Trophoblast cell (in vitro differentiated cells and primary cell): ENCODE measurements around the gene KLHDC10.
"Not testable (repeated sequence)": the region's sequence is repeated elsewhere in the genome, so short reads cannot be mapped to it uniquely, and the experiment has no call there.

Experiments
- DNase-seq, 2 donors: peaks; one replicate each; pipeline ENCODE4 v3.0.0-alpha.2; 2016
- H2AFZ ChIP-seq: 2 replicates; pipeline ENCODE4 v1.6.1; 2013; ENCODE audit warnings: low read length, moderate library complexity, mild to moderate bottlenecking; ENCODE audit not compliant: insufficient read depth, poor library complexity
- H2AK5ac ChIP-seq: 2 replicates; pipeline ENCODE4 v1.6.1; 2013; ENCODE audit warnings: mild to moderate bottlenecking, low read length
- H2BK120ac ChIP-seq: 2 replicates; pipeline ENCODE4 v1.6.1; 2013; ENCODE audit warnings: low read length, mild to moderate bottlenecking, moderate library complexity; ENCODE audit not compliant: insufficient read depth, poor library complexity
- H2BK12ac ChIP-seq: 2 replicates; pipeline ENCODE4 v1.6.1; 2013; ENCODE audit warnings: mild to moderate bottlenecking, low read length, moderate library complexity
- H2BK5ac ChIP-seq: 2 replicates; pipeline ENCODE4 v1.6.1; 2013; ENCODE audit warnings: low read length, low read depth, moderate library complexity, mild to moderate bottlenecking; ENCODE audit not compliant: poor library complexity
- H3K14ac ChIP-seq: 2 replicates; pipeline ENCODE4 v1.6.1; 2013; ENCODE audit warnings: mild to moderate bottlenecking, low read length
- H3K18ac ChIP-seq: 2 replicates; pipeline ENCODE4 v1.6.1; 2013; ENCODE audit warnings: mild to moderate bottlenecking, low read length
- H3K23ac ChIP-seq: 2 replicates; pipeline ENCODE4 v1.6.1; 2013; ENCODE audit warnings: low read length
- H3K27ac ChIP-seq: 2 replicates; pipeline ENCODE4 v1.5.1; 2013; ENCODE audit warnings: low read depth, mild to moderate bottlenecking, inconsistent platforms, low read length, moderate library complexity
- H3K27me3 ChIP-seq: 2 replicates; pipeline ENCODE4 v1.6.1; 2013; ENCODE audit warnings: inconsistent platforms, mild to moderate bottlenecking, low read length, moderate library complexity; ENCODE audit not compliant: insufficient read depth
- H3K36me3 ChIP-seq, 2 experiments: 1 replicate in 1 of 2; 2 replicates in 1 of 2; pipeline ENCODE4 v1.6.1; 2013; ENCODE audit warnings: low read length in 2 of 2, mild to moderate bottlenecking in 2 of 2, moderate library complexity in 1 of 2; ENCODE audit not compliant: insufficient read depth in 2 of 2, control insufficient read depth in 1 of 2
- H3K4ac ChIP-seq: 2 replicates; pipeline ENCODE4 v1.6.1; 2013; ENCODE audit warnings: low read depth, mild to moderate bottlenecking, low read length, moderate library complexity
- H3K4me1 ChIP-seq, 2 experiments: 1 replicate in 1 of 2; 2 replicates in 1 of 2; pipeline ENCODE4 v1.6.1; 2013; ENCODE audit warnings: low read length in 2 of 2, mild to moderate bottlenecking in 2 of 2, moderate library complexity in 1 of 2; ENCODE audit not compliant: insufficient read depth in 2 of 2, control insufficient read depth in 1 of 2
- H3K4me2 ChIP-seq: 2 replicates; pipeline ENCODE4 v1.6.1; 2013; ENCODE audit warnings: inconsistent platforms, mild to moderate bottlenecking, low read length, moderate library complexity
- H3K4me3 ChIP-seq: 2 replicates; pipeline ENCODE4 v1.5.1; 2013; ENCODE audit warnings: mild to moderate bottlenecking, low read depth, low read length, inconsistent platforms
- H3K79me1 ChIP-seq: one replicate; pipeline ENCODE4 v1.6.1; 2013; ENCODE audit warnings: low read length
- H3K79me2 ChIP-seq: 2 replicates; pipeline ENCODE4 v1.6.1; 2013; ENCODE audit warnings: low read length, mild to moderate bottlenecking; ENCODE audit not compliant: control insufficient read depth, insufficient read depth, poor library complexity
- H3K9ac ChIP-seq: 2 replicates; pipeline ENCODE4 v1.6.1; 2013; ENCODE audit warnings: mild to moderate bottlenecking, low read length
- H3K9me3 ChIP-seq: 2 replicates; pipeline ENCODE4 v1.6.1; 2013; ENCODE audit warnings: low read depth, mild to moderate bottlenecking, control low read depth, inconsistent platforms, low read length; ENCODE audit not compliant: insufficient read depth
- H4K12ac ChIP-seq: 2 replicates; pipeline ENCODE4 v1.6.1; 2013; ENCODE audit warnings: low read depth, mild to moderate bottlenecking, low read length, moderate library complexity
- H4K8ac ChIP-seq: 2 replicates; pipeline ENCODE4 v1.6.1; 2013; ENCODE audit warnings: low read depth, mild to moderate bottlenecking, low read length, moderate library complexity
- H4K91ac ChIP-seq: one replicate; pipeline ENCODE4 v1.6.1; 2013; ENCODE audit warnings: low read depth, mild to moderate bottlenecking, low read length, moderate library complexity
- WGBS: extraction: QIAGEN DNeasy Blood & Tissue Kit; methylation state at CpG from one replicate; pipeline ENCODE4 v1.1.7; 2013; ENCODE audit warnings: missing lambda C conversion rate; ENCODE audit not compliant: insufficient read length, insufficient coverage; ENCODE audit errors: extremely low coverage; 5-methylcytosine and 5-hydroxymethylcytosine counted together

KLHDC10 gene

DNA sequence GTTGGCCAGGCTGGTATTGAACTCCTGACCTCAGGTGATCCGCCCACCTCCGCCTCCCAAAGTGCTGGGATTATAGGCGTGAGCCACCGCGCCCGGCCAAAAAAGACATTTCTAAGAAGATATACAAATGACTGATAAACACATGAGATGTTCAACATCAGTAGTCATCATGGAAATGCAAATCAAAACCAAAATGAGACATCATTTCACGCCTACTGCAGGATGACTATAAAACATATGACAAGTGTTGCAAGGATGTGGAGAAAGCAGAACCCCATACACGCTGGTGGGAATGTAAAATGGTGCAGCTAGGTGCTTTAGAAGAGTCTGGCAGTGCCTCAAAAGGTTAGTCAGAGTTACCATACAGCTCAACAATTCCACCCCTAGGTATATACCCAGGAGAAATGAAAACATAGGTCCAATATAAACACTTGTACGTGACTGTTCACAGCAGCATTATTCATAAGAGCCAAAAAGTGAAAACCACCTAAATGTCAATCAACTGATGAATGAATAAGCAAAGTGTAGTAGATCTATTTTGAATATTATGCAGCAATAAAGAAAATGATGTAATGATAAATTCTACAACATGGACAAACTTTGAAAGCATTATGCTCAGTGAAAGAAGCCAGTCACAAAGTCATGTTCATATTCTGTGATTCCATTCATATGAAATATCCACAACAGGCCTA, 110.4 kb downstream of the KLHDC10 start:
- H3K23ac ChIP-seq, result no peak overlapping the region
- H2BK5ac ChIP-seq, result no peak overlapping the region
- no peaks in the 10 kb centered on the region for H3K79me2 ChIP-seq
- H4K91ac ChIP-seq, result no peak overlapping the region
- H4K12ac ChIP-seq, result no peak overlapping the region
- no peak overlapping the region for H2AFZ ChIP-seq
- H3K27me3 ChIP-seq, result no peaks in the 10 kb centered on the region
- no peaks in the 10 kb centered on the region for H3K79me1 ChIP-seq
- H2BK120ac ChIP-seq, result no peak overlapping the region
- DNase-seq, result no peak
- H3K14ac ChIP-seq, result no peak overlapping the region
- H3K4ac ChIP-seq, result no peak overlapping the region
- H3K4me1 ChIP-seq, result no peaks in the 10 kb centered on the region
- H4K8ac ChIP-seq, result no peak overlapping the region
- no peak overlapping the region for H3K9ac ChIP-seq
- H2BK12ac ChIP-seq, result no peak overlapping the region
- H3K9me3 ChIP-seq, result no peaks in the 10 kb centered on the region
- H3K36me3 ChIP-seq, result peaks cover 5 to 6% of the 10 kb centered on the region in 2 experiments
- no peak overlapping the region for H3K4me2 ChIP-seq
- no CpG with 5 or more reads among the region's 9 CpGs for WGBS
- no peak overlapping the region for H3K18ac ChIP-seq
- no peak overlapping the region for H2AK5ac ChIP-seq
- no peak overlapping the region for H3K27ac ChIP-seq
- no peak overlapping the region for H3K4me3 ChIP-seq

DNA sequence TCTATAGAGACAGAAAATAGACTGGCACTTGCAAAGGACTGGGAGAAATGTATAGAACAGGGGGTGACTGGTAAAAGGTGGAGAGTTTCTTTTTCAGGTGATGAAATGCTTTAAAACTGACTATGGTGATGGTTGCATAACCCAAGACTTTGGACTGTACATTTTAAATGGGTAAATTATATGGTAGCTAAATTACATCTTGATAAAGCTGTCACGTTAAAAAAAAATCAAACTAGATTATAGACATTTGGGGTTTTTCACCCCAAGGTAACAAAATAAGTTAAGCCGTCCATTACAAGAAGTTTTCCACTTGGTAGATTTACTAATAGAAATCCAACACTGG, 110.9 kb downstream of the KLHDC10 start:
- H3K4ac ChIP-seq, result no peak overlapping the region
- no peak overlapping the region for H3K18ac ChIP-seq
- H3K4me3 ChIP-seq, result no peak overlapping the region
- no peaks in the 10 kb centered on the region for H3K4me1 ChIP-seq
- H3K27ac ChIP-seq, result no peak overlapping the region
- no peak overlapping the region for H3K9ac ChIP-seq
- WGBS, result no CpG with 5 or more reads among the region's 2 CpGs
- H3K79me1 ChIP-seq, result no peaks in the 10 kb centered on the region
- H3K23ac ChIP-seq, result no peak overlapping the region
- no peak overlapping the region for H3K4me2 ChIP-seq
- H3K36me3 ChIP-seq, result peaks cover 5 to 6% of the 10 kb centered on the region in 2 experiments
- H4K91ac ChIP-seq, result no peak overlapping the region
- no peak overlapping the region for H2BK5ac ChIP-seq
- H2BK12ac ChIP-seq, result no peak overlapping the region
- DNase-seq, result no peak
- H3K79me2 ChIP-seq, result no peaks in the 10 kb centered on the region
- H3K27me3 ChIP-seq, result no peaks in the 10 kb centered on the region
- no peaks in the 10 kb centered on the region for H3K9me3 ChIP-seq
- no peak overlapping the region for H4K12ac ChIP-seq
- no peak overlapping the region for H3K14ac ChIP-seq
- H2AK5ac ChIP-seq, result no peak overlapping the region
- H2BK120ac ChIP-seq, result no peak overlapping the region
- no peak overlapping the region for H2AFZ ChIP-seq
- no peak overlapping the region for H4K8ac ChIP-seq

DNA sequence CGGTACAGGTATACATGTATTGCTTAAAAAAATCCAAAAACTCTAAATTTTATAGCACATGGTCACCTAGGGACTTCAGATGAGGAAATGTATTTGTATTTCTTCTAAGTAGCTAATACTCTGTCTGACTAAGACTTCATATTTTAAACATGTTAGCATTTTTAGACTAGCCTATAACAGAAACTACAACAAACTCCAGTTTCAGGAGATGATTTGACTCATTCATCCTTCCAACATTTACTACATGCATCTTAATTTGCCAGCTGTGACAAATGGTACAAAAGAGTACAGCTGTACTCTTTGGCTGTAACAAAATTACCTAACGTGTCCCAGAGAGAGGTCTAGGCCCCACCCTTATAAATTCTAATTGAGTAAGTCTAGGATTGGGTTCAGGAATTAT, 112.7 kb downstream of the KLHDC10 start:
- no peak overlapping the region for H3K4ac ChIP-seq
- WGBS, result no CpG with 5 or more reads among the region's 2 CpGs

DNA sequence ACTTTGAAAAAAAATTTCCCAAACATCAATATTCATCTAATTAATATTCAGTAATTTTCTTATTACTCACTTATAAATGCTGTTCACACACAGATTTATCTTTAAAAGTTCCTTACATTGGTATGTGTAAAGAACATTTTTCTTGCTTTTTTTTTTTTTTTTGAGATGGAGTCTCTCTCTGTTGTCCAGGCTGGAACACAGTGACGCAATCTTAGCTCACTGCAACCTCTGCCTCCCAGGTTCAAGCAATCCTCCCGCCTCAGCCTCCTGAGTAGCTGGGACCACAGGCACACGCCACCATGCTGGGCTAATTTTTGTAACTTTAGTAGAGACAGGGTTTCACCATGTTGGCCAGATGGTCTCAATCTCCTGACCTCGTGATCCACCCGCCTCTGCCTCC, 114.0 kb downstream of the KLHDC10 start:
- H4K12ac ChIP-seq, H3K4ac ChIP-seq, H2BK5ac ChIP-seq, H3K9me3 ChIP-seq, H3K4me3 ChIP-seq, H3K27me3 ChIP-seq, H3K9ac ChIP-seq, H3K4me2 ChIP-seq, H2AFZ ChIP-seq, H3K23ac ChIP-seq, H3K36me3 ChIP-seq, H3K4me1 ChIP-seq, DNase-seq, H3K79me2 ChIP-seq, H2BK120ac ChIP-seq, H4K91ac ChIP-seq, H4K8ac ChIP-seq, H3K14ac ChIP-seq, H2AK5ac ChIP-seq, H2BK12ac ChIP-seq, H3K18ac ChIP-seq, H3K27ac ChIP-seq, H3K79me1 ChIP-seq: not testable (repeated sequence)
- no CpG with 5 or more reads among the region's 5 CpGs for WGBS

More for the DNA sequence above, 112.7 kb downstream of the KLHDC10 start:
- no peak overlapping the region for H3K4me2 ChIP-seq
- no peaks in the 10 kb centered on the region for H3K27me3 ChIP-seq
- no peak overlapping the region for H2BK120ac ChIP-seq
- H4K8ac ChIP-seq, result no peak overlapping the region
- H2BK12ac ChIP-seq, result no peak overlapping the region
- H3K27ac ChIP-seq, result no peak overlapping the region
- H2AFZ ChIP-seq, result no peak overlapping the region
- no peak for DNase-seq
- H2AK5ac ChIP-seq, result no peak overlapping the region
- H3K4me1 ChIP-seq, result no peaks in the 10 kb centered on the region
- H4K91ac ChIP-seq, result no peak overlapping the region
- no peak overlapping the region for H3K4me3 ChIP-seq
- H3K79me1 ChIP-seq, result no peaks in the 10 kb centered on the region
- H3K23ac ChIP-seq, result no peak overlapping the region
- no peaks in the 10 kb centered on the region for H3K9me3 ChIP-seq
- no peak overlapping the region for H3K9ac ChIP-seq
- peaks cover 5 to 6% of the 10 kb centered on the region in 2 experiments for H3K36me3 ChIP-seq
- no peak overlapping the region for H3K14ac ChIP-seq
- no peak overlapping the region for H3K18ac ChIP-seq
- no peak overlapping the region for H2BK5ac ChIP-seq
- no peak overlapping the region for H4K12ac ChIP-seq
- H3K79me2 ChIP-seq, result no peaks in the 10 kb centered on the region
